Fibroblast of skin of left biceps (primary cell): ENCODE data around the gene CALN1.

ENCODE experiments used
- DNase-seq, 2 experiments: peaks; one replicate each; pipeline ENCODE4 v3.0.0-alpha.2; 2013; ENCODE audit warnings: low read depth in 2 of 2

Gene CALN1

DNA sequence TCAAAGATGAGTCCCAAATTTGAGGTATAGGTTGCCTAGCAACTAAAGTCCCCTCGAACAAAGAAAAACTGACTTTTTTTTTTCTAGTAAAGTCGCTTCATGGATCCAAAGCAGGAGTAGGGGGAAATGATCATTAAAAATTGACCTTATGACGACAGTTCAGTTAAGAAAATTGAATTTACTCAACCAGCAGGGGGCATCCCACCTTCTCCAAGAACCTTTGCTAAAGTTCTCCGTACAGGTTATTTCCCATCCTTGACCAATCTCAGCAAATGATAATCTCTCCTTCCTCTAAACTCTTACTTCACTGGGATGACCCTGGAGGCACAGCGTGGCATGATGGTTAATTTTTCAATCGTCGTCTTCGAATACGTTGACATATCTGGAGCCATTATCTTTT, 228.3 kb downstream of the CALN1 start:
- no peak for DNase-seq

DNA sequence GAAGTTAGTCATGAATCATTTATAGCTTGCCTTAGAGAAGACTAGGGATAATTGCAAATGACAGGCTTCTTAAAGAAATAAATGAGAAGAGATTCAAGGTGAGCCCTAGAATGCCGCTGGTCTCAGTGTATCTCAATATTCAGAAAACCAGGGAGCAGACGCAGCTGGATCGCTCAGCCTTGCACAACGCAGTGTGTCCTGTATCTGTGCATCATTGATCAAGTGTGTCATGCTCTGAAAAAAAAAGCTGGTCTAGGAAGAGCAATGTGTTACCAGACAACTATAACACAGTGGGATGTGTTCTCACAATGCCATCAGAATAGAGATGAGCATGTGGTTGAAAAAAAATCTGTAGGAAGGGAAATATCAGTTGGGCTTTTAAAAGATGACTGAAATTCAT, 230.1 kb downstream of the CALN1 start:
- DNase-seq: no peak

DNA sequence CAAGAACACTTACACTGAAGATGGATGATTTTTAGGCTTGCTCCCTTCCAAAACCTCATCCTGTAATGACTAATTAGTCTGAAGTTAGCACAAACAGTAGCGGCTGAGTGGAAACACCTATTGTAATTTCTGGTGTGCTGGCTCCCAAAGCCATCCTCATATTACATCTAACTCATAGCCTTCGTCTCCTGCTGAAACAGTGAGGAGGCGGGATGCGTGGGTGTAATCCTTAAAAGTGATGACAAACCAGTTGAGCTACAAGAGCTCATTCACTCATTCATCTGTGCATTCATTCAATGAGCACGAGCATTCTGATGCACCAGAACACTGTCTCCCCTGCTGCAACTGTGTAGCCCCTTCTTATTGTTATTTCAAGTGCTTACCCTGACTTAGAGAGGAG, 235.3 kb downstream of the CALN1 start:
- DNase-seq: no peak

DNA sequence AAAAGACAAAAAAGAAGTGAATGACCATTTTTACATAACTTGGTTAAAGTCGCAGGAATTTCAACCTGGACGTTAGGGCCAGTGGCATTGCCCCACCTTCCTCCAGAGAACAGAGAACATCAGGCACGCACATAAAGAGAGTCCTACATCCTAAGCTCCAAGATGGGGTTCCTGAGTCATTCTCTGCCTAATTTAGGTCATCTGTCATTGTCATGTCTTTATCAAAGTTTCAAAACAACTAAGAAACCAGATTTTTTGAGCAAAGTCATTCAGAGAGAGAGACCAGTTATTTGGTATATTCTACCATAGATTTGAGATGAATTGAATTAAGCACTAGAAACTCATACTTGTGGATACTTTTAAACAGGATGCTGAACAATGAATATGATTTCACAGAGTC, 241.7 kb downstream of the CALN1 start:
- no peak for DNase-seq

DNA sequence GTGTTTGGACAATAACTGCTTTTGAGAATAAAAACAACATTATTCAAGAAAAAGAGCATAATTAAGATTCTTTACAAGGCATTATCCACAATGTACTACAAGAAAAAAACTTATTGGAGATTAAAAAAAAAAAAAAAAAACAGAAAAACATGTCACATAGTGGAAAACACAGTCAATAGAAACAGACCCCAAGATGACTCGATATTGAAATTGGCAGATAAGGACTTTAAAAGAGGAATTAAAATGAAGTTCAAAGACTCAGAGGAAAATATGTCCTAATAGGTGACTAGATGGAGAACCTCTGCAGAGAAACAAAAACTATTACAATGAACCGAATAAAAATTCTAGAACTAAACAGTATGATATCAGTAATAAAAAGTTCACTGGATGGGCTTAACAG, 248.9 kb downstream of the CALN1 start:
- no peak for DNase-seq

DNA sequence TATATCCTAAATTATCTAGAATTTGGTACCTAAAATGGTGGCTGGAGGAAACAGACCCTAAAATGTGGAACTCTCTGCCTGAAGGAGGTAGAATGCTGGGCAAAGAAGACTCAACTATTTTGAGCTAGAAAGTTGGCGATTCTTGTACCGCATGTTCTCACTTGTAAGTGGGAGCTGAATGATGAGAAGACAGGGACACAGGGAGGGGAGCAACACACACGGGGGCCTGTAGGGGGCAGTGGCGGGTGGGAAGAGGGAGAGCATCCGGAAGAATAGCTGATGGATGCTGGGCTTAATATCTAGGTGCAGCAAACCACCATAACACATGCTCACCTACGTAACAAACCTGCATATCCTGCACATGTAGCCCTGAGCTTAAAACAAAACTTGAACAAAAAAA, 250.6 kb downstream of the CALN1 start:
- no peak for DNase-seq

DNA sequence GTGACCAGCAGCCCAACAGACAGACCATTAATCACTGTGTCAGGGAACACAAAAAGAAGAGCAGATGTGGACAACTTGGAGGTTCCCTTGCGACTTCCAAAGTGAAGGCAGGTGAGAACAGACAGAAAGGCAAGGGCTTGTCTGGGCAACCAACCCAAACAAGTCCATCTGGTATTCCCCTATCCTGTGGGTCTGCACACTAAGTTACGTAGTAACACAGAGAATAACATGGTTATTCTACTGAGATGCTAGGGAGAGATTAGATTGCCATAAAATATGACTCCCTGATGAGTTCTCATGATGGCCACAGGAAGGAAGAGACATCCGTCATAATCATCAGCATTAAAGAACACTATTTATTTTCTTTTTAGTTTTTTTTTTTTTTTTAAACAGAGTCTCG, 252.2 kb downstream of the CALN1 start:
- DNase-seq: no peak

DNA sequence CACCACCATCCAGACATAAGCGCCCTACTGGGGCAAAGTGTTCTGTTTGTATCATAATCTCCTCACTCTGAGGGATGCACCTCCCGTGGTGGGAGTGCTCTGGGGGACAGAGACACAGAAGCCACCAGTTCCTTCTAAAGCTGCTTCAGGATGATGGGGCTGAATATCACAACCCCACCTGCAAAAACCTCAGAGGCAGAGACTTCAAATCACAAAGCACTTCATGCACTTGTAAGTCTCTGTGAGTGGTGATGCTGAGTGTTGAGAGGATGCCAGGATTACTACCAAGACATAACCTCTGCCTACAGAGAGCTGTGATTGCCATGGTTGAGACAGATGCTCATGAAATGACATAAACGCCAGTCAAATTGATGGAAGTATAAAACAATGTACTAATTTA, 255.5 kb downstream of the CALN1 start:
- DNase-seq: no peak

DNA sequence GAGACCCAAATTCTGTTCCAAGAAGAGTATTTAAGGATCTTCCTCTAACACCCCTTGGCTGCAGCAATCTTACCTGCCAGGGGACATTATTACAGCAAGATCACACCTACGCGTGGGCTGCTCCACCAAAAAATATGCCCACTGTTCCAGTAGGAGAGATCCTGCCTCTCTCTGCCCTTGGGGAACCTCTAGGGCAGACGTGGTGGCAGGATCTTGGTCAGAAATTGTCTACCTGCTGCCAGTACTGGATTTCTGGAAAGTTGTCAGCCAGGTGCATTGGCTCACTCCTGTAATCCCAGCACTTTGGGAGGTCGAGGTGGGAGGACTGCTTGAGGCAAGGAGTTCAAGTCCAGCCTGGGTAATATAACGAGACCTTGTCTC, 259.0 kb downstream of the CALN1 start:
- DNase-seq: no peak

DNA sequence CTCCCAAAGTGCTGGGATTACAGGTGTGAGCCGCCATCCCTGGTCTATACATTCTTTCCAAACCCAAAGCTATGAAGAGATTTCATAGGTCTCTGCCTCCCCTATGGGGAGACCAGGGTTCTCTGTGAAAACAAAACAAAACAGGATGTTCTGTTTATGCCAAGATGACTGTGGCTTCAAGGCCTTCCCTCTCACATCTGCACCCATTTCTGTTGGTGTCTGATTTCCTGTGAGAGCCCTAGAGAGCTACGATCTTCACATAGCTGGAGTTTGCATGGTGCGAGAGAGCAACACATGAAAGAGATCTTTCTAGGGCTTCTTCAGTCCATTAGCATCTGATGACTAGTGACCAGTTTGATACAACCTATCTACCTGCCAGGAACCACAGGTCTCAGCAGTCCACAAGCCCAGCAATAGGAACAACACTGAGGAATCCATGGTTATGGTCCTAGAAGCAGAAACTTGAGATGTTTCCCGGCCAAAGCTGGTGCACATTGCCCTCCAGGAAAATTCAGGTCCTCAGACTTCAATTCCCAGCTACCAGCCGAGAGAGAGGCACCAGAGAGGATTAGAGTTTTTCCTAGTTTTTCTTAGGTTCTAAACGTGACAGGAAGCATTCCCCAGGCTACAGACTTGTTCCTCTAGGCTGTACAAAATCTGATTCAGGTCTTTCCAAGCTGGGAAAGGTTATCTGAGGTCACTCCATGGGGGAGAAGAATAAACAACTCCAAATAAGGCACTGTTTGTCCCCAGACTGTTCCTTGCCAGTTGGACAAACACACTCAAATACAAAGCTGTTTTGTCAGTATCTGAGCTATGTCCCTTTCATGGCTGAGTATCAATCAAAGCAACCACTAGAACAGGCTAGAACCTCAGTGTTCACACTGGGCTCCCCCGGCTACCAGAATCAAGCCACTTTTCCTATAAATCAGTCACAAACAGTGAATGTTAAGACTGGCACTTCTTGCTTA, 259.7 kb downstream of the CALN1 start:
- DNase-seq: no peak

DNA sequence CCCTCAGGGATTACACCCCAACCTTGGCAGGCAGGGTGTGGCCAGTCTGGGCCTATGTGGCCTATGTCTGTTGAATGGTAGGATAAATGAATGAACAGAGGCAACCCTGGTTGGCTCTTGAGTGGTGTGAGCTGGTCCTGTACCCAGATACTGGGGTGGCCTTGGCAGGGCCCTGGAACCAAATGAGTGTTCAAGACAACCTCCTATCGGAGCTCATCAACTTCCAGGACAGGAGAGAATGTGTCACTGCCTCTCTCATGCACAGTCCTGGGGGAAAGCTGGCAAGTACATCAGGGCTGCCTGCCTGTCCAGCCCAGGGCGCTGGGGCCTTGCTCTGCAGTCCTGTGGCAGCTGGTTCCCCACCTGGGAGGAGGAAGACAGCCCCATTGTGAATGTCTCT, 271.6 kb downstream of the CALN1 start:
- DNase-seq: no peak

DNA sequence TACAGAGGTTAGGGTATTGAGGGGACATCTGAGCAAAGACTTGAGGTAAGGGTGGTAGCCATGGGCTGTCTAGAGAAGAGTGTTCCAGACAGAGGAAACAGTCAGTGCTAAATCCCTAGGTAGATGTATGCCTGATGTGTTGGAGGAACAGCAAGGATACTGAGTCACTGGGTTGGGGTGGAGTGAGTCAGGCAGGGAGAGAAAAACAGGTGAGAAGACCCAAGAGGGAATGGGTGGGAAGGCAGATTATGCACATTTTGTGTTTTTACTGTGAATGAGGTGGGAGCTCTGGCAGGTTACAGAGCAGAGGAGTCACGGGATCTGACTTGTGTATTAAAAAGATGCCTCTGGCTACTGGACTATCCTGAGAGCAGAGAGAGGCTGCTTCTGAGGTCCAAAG, 285.0 kb downstream of the CALN1 start:
- DNase-seq: no peak

DNA sequence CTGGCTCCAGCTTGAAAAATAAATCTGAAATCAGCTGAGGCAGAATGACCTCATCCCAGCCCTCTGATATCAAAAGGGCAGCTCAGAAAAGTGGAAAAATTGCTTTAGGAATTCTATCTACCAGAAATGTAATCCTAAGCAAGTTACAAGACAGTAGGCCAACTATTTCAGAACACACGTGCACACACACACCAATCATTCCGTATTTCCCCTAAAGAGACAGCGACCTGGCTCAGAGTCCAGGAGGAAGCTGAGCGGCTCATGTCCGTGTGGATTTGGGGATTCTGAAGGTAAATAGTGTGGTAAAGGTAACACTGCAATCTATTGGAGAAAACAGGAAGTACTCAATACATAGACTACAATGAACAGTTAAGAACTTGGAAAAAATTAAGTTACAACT, 288.2 kb downstream of the CALN1 start:
- DNase-seq: no peak

DNA sequence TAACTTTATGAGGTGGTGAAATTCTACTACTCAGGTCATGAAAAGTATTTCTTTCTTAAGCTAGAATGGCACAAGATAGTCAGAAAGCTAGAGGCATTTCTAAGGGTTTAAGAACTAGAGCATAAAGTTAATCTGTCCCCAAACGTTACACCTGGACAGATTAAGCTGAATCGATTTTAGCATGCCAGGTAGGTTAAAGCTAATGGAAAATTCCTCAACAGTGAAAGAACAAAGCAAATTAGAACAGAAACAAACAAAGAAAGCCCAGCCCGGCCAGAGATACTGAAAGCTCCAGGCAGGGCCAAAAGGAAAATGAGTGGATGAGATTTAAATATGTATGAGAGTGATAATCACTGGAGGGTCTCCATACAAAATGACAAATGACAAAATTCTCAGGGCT, 293.8 kb downstream of the CALN1 start:
- no peak for DNase-seq

DNA sequence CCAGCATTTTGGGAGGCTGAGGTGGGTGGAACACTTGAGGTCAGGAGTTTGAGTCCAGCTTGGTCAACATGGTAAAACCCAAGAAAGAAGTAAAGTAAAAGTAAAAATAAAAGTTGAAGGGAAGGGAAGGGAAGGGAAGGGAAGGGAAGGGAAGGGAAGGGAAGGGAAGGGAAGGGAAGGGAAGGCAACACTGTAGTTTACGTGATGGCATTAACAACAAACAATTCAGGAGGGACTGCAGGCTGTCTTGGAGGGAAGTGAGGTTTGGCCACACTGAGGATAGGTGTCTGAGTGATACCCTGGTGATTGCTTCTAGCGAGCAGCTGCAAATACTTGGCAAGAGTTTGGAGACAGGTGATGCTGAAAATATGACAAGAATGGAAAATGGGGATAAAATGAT, 298.0 kb downstream of the CALN1 start:
- no peak for DNase-seq

DNA sequence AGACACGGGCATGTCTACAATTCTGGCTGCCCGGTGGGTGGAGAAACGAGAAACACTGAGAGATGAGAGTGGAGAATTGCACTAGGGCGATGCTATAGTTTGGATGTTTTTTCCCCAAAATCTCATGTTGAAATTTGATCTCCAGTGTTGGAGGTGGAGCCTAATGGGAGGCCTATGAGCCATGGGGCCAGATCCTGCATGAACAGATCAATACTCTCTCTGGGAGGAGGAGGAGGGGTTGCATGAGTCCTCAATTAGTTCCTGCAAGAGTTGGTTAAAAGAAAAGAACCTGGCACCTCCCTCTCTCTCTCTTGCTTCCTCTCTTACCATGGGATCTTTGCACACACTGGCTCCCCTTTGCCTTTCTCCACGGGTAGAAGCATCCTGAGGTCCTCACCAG, 299.1 kb downstream of the CALN1 start:
- no peak for DNase-seq

DNA sequence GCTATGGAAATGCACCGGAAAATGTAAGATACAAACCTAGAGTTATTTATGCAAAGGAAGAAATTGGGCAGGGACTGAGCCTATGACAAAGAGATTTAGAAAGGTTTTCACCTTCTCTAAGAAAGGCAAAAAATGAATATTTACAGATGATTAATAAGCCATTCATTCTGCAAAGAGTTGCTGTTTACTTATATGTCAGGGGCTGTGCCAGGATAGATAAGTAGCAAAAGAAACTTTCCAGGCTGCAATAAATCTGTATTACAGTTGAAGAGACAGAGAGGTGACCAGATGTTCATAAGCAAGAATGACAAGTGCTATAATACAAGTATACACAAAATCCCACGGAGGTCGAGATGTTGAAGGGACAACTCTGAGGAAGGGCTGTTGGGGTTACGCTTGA, 299.6 kb downstream of the CALN1 start:
- DNase-seq: no peak

DNA sequence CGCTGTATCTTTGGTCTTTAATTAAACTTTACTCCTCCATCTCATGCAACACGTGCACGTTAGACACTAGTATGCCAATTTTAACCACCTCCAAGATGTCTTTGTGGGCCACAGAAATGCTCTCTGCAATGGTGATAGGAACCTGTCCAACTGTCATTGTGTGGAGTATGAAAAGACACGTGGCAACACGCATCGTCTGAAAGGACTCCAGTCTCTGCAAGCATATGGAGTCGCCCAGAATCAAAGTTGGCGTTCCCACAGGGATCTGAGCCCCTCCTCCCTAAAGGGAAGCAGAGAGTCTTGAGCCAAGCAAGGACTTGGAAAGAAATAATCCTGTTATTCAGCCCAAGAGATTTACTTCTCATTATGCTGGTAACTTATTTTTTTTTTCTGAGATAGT, 301.1 kb downstream of the CALN1 start:
- no peak for DNase-seq

DNA sequence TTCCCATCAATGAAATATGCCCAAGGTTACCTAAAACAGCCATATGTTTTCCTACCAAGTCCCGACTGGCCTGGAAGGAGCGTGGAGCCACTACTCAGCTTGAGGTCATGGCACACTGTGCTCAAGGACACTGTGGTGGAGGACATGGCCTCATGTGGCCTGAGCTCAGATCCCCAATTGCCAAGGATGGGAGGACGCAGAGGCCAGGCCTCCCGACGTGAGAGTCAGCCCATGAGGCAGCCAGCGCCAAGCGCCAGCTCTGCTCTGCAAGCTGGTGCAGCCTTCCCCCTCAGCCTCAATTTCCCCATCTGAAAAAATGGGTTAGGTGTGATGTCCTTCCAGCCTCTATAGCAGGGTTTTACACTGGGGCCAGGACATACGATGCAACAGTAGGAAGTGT, 302.6 kb downstream of the CALN1 start:
- no peak for DNase-seq

DNA sequence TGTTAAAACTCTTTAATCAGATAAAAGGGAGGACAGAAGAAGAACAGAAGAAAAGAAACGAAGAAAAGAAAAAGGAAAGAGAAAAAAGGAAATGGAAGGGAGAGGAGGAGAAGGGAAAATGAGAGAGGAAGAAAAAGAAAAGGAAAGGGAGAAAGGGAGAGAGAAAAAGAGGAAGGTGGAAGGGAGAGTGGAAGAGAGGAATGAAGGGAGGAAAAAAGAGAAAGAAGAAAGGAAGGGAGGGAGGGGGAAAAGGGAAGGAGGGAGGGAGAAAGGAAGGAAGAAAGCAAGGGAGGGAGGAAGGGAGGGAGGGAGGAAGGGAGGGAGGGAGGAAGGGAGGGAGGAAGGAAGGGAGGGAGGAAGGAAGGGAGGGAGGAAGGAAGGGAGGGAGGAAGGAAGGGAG, 305.7 kb downstream of the CALN1 start:
- no peak for DNase-seq

DNA sequence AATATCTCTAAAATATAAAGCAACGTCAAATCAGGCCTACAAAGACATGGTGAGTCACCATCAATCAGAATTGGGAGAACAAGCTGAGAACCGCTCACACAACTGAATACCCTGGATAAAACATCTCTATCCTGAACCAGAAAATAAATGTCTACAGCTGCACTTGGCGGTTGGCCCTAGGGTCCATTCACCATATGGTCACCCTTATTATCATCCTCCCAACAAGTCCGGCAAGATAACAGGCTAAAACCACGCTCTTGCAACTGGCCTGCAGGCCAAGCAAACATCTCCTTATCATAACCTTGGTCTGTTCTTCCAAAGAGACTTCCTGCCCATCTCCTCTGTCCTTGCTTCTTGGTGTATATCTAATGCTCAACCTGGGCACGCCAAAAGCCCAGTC, 310.7 kb downstream of the CALN1 start:
- DNase-seq: no peak

DNA sequence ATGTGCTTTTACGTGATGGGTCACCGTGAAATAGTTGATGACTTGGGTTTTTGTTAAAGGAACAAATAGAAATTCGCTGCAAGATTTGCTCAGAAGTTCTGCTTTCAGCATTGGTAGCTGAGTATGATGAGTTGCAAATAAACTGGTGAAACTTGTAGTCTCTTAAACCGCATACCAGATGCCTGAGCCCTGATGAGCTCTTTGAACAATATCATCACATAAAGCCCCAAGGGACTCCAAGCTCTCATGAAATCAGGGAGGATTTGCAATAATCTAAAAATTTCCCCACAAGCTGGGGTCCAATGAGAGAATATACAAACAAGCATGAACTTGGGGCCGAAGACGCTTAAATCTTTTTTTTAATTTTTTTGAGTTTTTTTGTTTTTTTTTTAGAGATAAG, 312.4 kb downstream of the CALN1 start:
- peak; percentile 94 to 95 for DNase-seq

DNA sequence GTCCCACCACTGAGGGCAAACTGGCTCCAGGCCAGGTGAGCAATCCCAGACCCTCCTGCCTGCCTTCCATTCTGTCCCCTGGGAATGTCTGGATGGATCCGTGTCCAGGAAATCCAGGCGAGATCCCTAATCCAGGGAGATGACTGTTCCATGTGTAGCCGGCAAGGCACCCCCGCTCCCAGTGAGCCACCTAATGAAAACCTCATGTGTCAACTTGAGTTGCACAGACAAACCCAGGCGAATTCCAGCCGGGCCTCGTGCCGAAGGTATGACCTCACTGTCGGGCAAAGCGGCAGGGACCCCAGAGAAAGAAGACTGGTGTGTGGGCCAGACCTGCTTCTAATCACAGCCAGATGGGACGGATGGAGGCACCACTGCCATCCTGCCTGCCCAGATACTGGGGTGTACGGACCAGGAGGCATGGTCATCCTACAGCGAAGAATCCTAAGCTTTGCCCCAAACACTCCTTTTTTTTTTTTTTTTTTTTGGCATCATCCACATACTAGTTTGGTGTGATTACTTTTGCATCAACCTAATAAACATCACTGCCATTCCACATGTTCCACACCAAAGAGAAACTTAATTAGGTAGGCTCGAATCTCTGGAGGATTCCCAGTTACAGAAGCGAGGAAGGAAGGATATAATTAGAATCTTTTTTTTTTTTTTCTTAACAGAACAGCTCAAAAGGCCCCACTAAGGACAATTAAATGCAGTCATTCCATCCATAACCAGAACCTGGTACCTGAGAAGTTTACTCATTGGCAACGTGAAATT, 313.1 kb downstream of the CALN1 start:
- peak; percentile 91 to 93 for DNase-seq
